ENCODE data around the gene UBTD1. TPM values are rescaled to one million over a fixed set of nuclear protein-coding genes. Genes with fewer than 3 reads are reported as not detected.

Gene UBTD1
- total RNA-seq, 1 donor from 2014 or later, result 45.1 TPM

DNA sequence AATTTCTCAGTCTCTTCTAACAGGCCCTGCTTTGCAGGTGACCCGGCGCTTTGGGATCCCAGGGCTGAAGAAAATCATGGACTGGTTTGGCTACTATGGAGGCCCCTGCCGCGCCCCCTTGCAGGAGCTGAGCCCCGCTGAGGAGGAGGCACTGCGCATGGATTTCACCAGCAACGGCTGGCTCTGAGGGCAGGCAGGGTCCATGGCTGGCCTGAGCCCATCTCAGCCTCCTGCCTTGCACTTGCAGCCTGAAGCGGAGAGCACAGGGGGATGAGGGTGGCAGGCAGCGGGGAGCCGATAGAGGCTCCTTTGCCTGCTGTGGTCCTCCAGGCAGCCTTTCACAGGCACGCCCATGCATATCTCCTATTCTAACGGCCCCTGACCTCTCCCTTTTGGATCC lies 112.7 kb downstream of the UBTD1 start:
- no peak for DNase-seq (ENCODE audit: low read depth in 2 of 2)

DNA sequence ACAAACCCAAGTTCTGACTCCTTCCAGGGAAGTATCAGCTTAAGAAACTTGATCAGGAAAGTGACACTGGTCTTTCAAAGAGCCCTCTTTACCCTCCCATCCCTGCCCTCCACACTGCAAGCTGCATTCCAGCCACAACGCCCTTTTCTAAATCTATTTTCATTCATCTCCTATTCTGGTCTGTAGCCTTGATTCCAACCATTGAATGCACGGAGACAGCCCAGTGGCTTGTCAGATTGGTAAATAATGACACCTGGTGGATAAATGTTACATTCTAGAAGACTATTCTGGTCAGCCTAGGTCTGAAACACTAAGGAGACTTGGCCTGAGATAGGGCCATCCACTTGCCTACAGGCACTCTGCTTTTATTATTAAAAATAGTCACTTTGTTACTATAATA lies 113.7 kb downstream of the UBTD1 start:
- DNase-seq (ENCODE audit: low read depth in 2 of 2), result peak; percentile 62 to 74

- no peak for DNase-seq (ENCODE audit: low read depth in 2 of 2)
These were observed 119.6 kb downstream of the UBTD1 start for GRCh38 chr10:97618285-97618684.

DNA sequence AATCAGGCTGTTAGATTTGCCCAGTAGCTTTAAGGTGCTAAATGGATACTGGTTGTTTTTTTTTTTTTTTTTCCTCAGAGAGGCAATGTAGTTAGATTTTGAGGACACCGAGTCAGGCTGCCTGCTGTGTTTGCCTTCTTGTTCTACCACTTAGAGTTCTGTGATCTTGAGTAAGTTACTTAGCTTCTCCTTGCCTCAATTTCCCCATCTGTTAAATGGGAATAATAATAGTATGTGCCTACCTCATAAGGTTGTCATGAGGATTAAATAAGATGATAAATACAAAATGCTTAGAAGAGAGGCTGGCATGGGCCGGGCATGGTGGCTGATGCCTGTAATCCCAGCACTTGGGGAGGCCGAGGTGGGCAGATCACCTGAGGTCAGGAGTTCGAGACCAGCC lies 120.0 kb downstream of the UBTD1 start:
- DNase-seq (ENCODE audit: low read depth in 2 of 2), result no peak

Other genes with a start within 250 kb of the UBTD1 start
- gene ARHGAP19, start 206.3 kb upstream of the UBTD1 start, total RNA-seq, result 10.5 and 11.7 TPM in 2 replicates
- 3.9 and 4.6 TPM in 2 replicates for gene FRAT1, start 179.7 kb upstream of the UBTD1 start, total RNA-seq
- gene FRAT2, start 164.2 kb upstream of the UBTD1 start, total RNA-seq, result 10.1 and 11.8 TPM in 2 replicates
- gene RRP12, start 97.6 kb upstream of the UBTD1 start, total RNA-seq, result 10.2 and 10.4 TPM in 2 replicates
- 241 and 263 TPM in 2 replicates for gene PGAM1, start 72.7 kb upstream of the UBTD1 start, total RNA-seq
- 23.1 and 23.9 TPM in 2 replicates for gene EXOSC1, start 52.9 kb upstream of the UBTD1 start, total RNA-seq
- gene ZDHHC16, start 52.7 kb upstream of the UBTD1 start, total RNA-seq, result 28.0 and 32.0 TPM in 2 replicates
- gene MMS19, start 502 bp upstream of the UBTD1 start, total RNA-seq, result 55.3 and 56.8 TPM in 2 replicates
- gene ANKRD2, start 73.9 kb downstream of the UBTD1 start, total RNA-seq, result 0.13 and 0.26 TPM in 2 replicates
- 0.38 and 0.77 TPM in 2 replicates for gene HOGA1, start 85.5 kb downstream of the UBTD1 start, total RNA-seq
- not detected in 2 replicates for gene C10orf62, start 90.8 kb downstream of the UBTD1 start, total RNA-seq
- 1.8 and 3.0 TPM in 2 replicates for gene MORN4, start 134.6 kb downstream of the UBTD1 start, total RNA-seq
- gene PI4K2A, start 141.7 kb downstream of the UBTD1 start, total RNA-seq, result 10.5 and 15.2 TPM in 2 replicates
- gene AVPI1, start 188.3 kb downstream of the UBTD1 start, total RNA-seq, result 3.0 and 5.3 TPM in 2 replicates
- 10.5 and 14.0 TPM in 2 replicates for gene MARVELD1, start 214.8 kb downstream of the UBTD1 start, total RNA-seq
- gene ZFYVE27, start 238.2 kb downstream of the UBTD1 start, total RNA-seq, result 10.0 and 17.6 TPM in 2 replicates